Smooth muscle cell of the coronary artery (primary cell): ENCODE data around the gene REG3A. TPM values are rescaled to one million over a fixed set of nuclear protein-coding genes. Genes with fewer than 3 reads are reported as not detected.

ENCODE experiments used
- total RNA-seq: library from RNA; depleted of rRNA; stranded (reverse); fragments of >200 nt; gene quantifications from 2 replicates; pipeline ENCODE4 v1.2.3, GENCODE V29; 2014; ENCODE audit warnings: low replicate concordance

The REG3A gene
- total RNA-seq = not detected in 2 replicates

GRCh38 chr2:79159653-79160052 is at the start of gene REG3A:
Gene REG3A, minus strand, starts transcription at chr2:79159753. Its CDS starts 348 bp downstream, at chr2:79159405.

DNA sequence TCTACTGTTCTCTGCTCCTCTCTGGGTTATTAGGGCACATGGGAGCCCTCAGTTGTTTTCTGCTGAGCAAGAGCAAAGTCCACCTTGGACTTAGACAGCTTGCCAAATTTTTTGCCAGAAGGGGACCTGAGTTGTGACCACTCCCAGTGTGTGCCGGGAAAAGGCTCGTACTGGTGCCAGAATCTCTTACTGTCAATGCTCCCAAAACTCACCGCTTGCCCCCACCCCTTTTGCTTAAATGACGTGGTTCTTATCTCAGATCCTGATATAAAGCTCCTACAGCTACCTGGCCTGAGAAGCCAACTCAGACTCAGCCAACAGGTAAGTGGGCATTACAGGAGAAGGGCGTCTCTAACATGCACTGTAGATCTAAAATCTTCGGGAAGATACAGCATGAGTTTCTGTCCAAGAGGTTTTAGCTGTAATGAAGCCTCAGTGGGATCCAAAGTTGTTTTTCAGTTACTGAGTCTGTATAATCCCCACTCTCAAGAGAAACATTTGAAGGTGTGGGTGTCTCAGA is 39.3 kb downstream of the REG3A start, which contains the start of gene REG1A:
Gene REG1A, plus strand, starts transcription at position 295 of the 520 bp plus-strand sequence. CDS start 374 bp downstream, outside the sequence.

Other genes with a start within 250 kb of the REG3A start
- not detected in 2 replicates for gene REG3G, start 134.1 kb downstream of the REG3A start, total RNA-seq
- not detected in 2 replicates for gene REG1B, start 71.8 kb downstream of the REG3A start, total RNA-seq
- gene REG1A, start 39.3 kb downstream of the REG3A start, total RNA-seq = not detected in 2 replicates